ENCODE measurements around the gene RPLP2. TPM values are rescaled to one million over a fixed set of nuclear protein-coding genes. Genes with fewer than 3 reads are reported as not detected.
A peak's percentile ranks its signal among the peaks of the same experiment; 100 is the strongest.

Gene RPLP2
- polyA plus RNA-seq, 1 of the 3 experiments (the other 2 are of a cell fraction) = 799 TPM

DNA sequence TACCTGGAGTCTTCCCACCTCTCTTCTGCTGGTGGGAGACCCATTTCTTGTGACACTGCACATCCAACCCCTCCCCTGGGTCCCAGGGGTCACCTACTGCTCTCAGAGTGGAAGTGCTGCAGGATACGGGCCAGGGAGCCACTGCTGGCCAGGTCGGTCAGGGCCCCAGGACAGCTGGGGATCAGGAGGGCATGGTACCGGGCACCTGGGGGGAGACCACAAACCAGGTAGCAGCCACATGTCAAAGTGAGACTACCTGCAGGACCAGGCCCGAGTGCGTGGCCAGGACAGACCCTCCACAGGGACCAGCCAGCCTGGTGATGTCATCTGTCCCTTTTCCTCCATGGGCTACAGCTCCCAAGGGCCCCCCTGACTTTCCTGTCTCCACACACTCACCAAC lies 36.3 kb upstream of the RPLP2 start:
- CTCF ChIA-PET = interaction anchor here (1.0 to 1.1 kb wide), 3 partner anchors 9 to 45 kb away, joined by 3 to 4 read pairs (median 4); no protein-coding TSS in a partner anchor
- 100% methylated on average over 1 of the region's 5 CpGs for WGBS (ENCODE audit: low lambda C conversion rate)
- POLR2A ChIA-PET = interaction anchor here (1.3 kb wide), 1 partner anchor 15 kb away, joined by 3 read pairs; no protein-coding TSS in a partner anchor

DNA sequence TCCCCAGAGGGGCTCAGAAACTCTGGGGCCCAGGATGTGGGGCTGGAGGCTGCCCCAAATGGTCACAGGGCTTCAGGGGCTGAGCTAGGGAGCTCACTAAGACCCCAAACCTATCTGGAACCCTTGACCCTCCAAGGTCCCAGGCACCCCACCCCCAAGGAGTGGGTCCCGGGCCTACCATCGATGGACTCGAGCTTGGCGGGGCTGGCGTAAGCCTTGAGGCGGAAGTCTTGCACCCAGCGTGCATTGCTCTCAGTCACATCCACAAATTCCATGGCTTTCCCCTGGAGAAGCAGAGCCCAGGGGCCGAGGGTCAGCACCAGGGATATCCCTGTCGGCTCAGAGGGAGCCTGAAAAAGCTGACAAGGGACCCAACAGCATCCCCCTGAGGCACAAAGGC lies 35.9 kb upstream of the RPLP2 start:
- no peak for DNase-seq
- peaks cover 71% of the 10 kb centered on the region for H3K79me2 ChIP-seq (ENCODE audit: insufficient read depth)
- CTCF ChIA-PET = interaction anchor here (1.0 to 1.1 kb wide), 3 partner anchors 9 to 46 kb away, joined by 3 to 4 read pairs (median 4); no protein-coding TSS in a partner anchor
- TF ChIP-seq FOXM1 (IDR thresholded peaks at IDR 0.05; ENCODE audit: low read depth) = no peak
- TF ChIP-seq ELF1 (IDR thresholded peaks at IDR 0.05) = no peak
- TF ChIP-seq POLR2AphosphoS5 (IDR thresholded peaks at IDR 0.05; ENCODE audit: low read depth, low read length) = no peak
- H3K4me3 ChIP-seq (ENCODE audit: low read depth in 2 of 2, low read length in 1 of 2) = no peak overlapping the region
- no peak overlapping the region for H3K4me2 ChIP-seq
- peaks cover 44% of the 10 kb centered on the region for H4K20me1 ChIP-seq (ENCODE audit: insufficient read depth)
- peaks cover 11 to 19% of the 10 kb centered on the region in 2 experiments; a peak in 2 of 4 replicates for H3K4me1 ChIP-seq (ENCODE audit: control insufficient read depth in 1 of 2, insufficient read depth in 2 of 2, low read depth in 1 of 2, low read length in 1 of 2)
- WGBS (ENCODE audit: low lambda C conversion rate) = 80% methylated on average over 1 of the region's 9 CpGs
- H3K27ac ChIP-seq (ENCODE audit: low read depth in 2 of 2, low read length in 1 of 2) = no peak overlapping the region
- H3K9me2 ChIP-seq = no peaks in the 10 kb centered on the region
- peaks cover 0 to 47% of the 10 kb centered on the region in 2 experiments for H3K36me3 ChIP-seq (replicated peaks in 1 of 2; ENCODE audit: control insufficient read depth in 1 of 2, insufficient read depth in 2 of 2, low read length in 1 of 2)
- no peak overlapping the region for H2AFZ ChIP-seq (ENCODE audit: low read depth)
- H3F3A ChIP-seq (replicated peaks; ENCODE audit: insufficient read depth) = no peaks in the 10 kb centered on the region
- no peaks in the 10 kb centered on the region for H3K27me3 ChIP-seq (ENCODE audit: insufficient read depth)
- POLR2A ChIA-PET = interaction anchor here (1.3 kb wide), 1 partner anchor 16 kb away, joined by 3 read pairs; no protein-coding TSS in a partner anchor
- H3K9me3 ChIP-seq = no peaks in the 10 kb centered on the region
- no peak overlapping the region for H3K9ac ChIP-seq

More for the DNA sequence above, 36.3 kb upstream of the RPLP2 start:
- H3K9me2 ChIP-seq = no peaks in the 10 kb centered on the region
- no peaks in the 10 kb centered on the region for H3K9me3 ChIP-seq
- no peaks in the 10 kb centered on the region for H3F3A ChIP-seq (replicated peaks; ENCODE audit: insufficient read depth)
- no peak for TF ChIP-seq RXRA (IDR thresholded peaks at IDR 0.05; ENCODE audit: borderline replicate concordance, low read depth)
- TF ChIP-seq YY1 (IDR thresholded peaks at IDR 0.05; ENCODE audit: low read depth) = no peak
- H4K20me1 ChIP-seq (ENCODE audit: insufficient read depth) = peaks cover 44% of the 10 kb centered on the region
- H3K27me3 ChIP-seq (ENCODE audit: insufficient read depth) = no peaks in the 10 kb centered on the region
- H3K4me2 ChIP-seq = no peak overlapping the region
- H2AFZ ChIP-seq (ENCODE audit: low read depth) = no peak overlapping the region
- peaks cover 11 to 18% of the 10 kb centered on the region in 2 experiments; a peak in 2 of 4 replicates for H3K4me1 ChIP-seq (ENCODE audit: control insufficient read depth in 1 of 2, insufficient read depth in 2 of 2, low read depth in 1 of 2, low read length in 1 of 2)
- no peak overlapping the region for H3K4me3 ChIP-seq (ENCODE audit: low read depth in 2 of 2, low read length in 1 of 2)
- peaks cover 70% of the 10 kb centered on the region for H3K79me2 ChIP-seq (ENCODE audit: insufficient read depth)
- no peak for DNase-seq
- H3K27ac ChIP-seq (ENCODE audit: low read depth in 2 of 2, low read length in 1 of 2) = no peak overlapping the region; a peak in 1 of 4 replicates
- peaks cover 0 to 46% of the 10 kb centered on the region in 2 experiments for H3K36me3 ChIP-seq (replicated peaks in 1 of 2; ENCODE audit: control insufficient read depth in 1 of 2, insufficient read depth in 2 of 2, low read length in 1 of 2)
- H3K9ac ChIP-seq = no peak overlapping the region

DNA sequence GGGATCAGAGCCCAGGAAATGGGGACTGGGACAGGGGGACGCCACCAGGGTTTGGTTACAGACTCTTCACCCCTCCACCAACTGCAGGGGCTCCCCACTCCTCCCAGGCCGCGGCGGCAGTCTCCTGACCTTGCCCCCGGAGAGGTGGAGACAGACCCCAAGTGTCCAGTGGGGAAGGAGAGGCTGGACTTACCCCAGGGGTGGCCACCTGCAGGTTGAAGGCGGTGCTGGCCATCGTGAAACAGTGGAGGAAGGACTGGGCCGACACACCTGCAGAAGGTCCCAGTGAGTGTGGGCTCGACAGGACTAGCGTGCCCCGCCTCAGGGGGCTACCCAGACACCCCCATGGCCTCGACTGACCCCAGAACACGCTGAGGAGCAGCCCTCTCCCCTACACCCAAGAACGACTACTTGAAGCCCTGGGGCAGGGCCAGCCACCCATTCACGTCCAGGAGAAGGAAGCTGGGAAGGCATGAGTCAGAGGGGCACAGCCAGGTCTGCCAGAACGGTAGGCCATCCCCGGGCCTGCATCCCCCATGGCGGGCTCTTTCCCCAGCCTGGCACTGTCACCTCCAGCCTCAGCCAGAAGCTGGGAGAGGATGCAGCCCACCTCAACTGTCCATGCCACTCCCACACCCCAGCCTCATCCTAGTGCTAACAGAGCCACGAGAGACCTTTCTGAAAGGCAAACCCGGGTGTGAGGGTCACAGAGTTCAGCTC lies 34.7 kb upstream of the RPLP2 start:
- Histone ChIP-seq H4K20me1 (ENCODE audit: insufficient read depth) (peaks cover 44% of the 10 kb centered on the region), H3K4me1 (ENCODE audit: control insufficient read depth in 1 of 2, insufficient read depth in 2 of 2, low read depth in 1 of 2, low read length in 1 of 2) (peaks cover 11 to 19% of the 10 kb centered on the region in 2 experiments; a peak in 2 of 4 replicates), H3K27me3 (ENCODE audit: insufficient read depth) (no peaks in the 10 kb centered on the region), H3K9ac (0 out of 2 replicates have a peak overlapping the region, but pooled peaks have one; percentile 22), H3K9me2 (no peaks in the 10 kb centered on the region), H3K4me3 (ENCODE audit: low read depth in 2 of 2, low read length in 1 of 2) (no peak overlapping the region; a peak in 1 of 4 replicates), H3F3A (replicated peaks; ENCODE audit: insufficient read depth) (no peaks in the 10 kb centered on the region), H3K9me3 (no peaks in the 10 kb centered on the region), H2AFZ (ENCODE audit: low read depth) (no peak overlapping the region), H3K4me2 (peak overlapping the region; percentile 98), H3K36me3 (replicated peaks in 1 of 2; ENCODE audit: control insufficient read depth in 1 of 2, insufficient read depth in 2 of 2, low read length in 1 of 2) (peaks cover 0 to 46% of the 10 kb centered on the region in 2 experiments), H3K79me2 (ENCODE audit: insufficient read depth) (peaks cover 79% of the 10 kb centered on the region), H3K27ac (ENCODE audit: low read depth in 2 of 2, low read length in 1 of 2) (no peak overlapping the region; a peak in 1 of 4 replicates)
- 86% methylated on average over 9 of the region's 20 CpGs for WGBS (ENCODE audit: low lambda C conversion rate)
- DNase-seq = no peak
- CTCF ChIA-PET = interaction anchor here (1.1 to 3.1 kb wide), 5 partner anchors 11 to 52 kb away, joined by 4 to 31 read pairs (median 4); partner anchors contain the start of gene SLC25A22
- POLR2A ChIA-PET = interaction anchor here (2.8 kb wide), 1 partner anchor 15 kb away, joined by 18 read pairs; the partner anchor contains the start of gene CEND1
- TF ChIP-seq RCOR1 (IDR thresholded peaks at IDR 0.05; ENCODE audit: low read length) (no peak), GABPA (IDR thresholded peaks at IDR 0.05; ENCODE audit: low read depth) (no peak), NFIC (IDR thresholded peaks at IDR 0.05; ENCODE audit: borderline replicate concordance) (no peak), SIN3A (IDR thresholded peaks at IDR 0.05; ENCODE audit: borderline replicate concordance, low read depth, low read length) (no peak), YY1 (IDR thresholded peaks at IDR 0.05; ENCODE audit: low read depth) (no peak), GATA2 (CRISPR knock-in tag; IDR thresholded peaks at IDR 0.05) (no peak), ELF1 (IDR thresholded peaks at IDR 0.05) (no peak), RXRA (IDR thresholded peaks at IDR 0.05; ENCODE audit: borderline replicate concordance, low read depth) (no peak)
- TF ChIP-seq, protein P1, sequence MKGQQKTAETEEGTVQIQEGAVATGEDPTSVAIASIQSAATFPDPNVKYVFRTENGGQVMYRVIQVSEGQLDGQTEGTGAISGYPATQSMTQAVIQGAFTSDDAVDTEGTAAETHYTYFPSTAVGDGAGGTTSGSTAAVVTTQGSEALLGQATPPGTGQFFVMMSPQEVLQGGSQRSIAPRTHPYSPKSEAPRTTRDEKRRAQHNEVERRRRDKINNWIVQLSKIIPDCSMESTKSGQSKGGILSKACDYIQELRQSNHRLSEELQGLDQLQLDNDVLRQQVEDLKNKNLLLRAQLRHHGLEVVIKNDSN (IDR thresholded peaks at IDR 0.05; ENCODE audit: borderline replicate concordance, low read depth) = no peak
- TF ChIP-seq, protein P2, sequence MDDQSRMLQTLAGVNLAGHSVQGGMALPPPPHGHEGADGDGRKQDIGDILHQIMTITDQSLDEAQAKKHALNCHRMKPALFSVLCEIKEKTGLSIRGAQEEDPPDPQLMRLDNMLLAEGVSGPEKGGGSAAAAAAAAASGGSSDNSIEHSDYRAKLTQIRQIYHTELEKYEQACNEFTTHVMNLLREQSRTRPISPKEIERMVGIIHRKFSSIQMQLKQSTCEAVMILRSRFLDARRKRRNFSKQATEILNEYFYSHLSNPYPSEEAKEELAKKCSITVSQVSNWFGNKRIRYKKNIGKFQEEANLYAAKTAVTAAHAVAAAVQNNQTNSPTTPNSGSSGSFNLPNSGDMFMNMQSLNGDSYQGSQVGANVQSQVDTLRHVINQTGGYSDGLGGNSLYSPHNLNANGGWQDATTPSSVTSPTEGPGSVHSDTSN (IDR thresholded peaks at IDR 0.05) = no peak
- TF ChIP-seq, protein P3, sequence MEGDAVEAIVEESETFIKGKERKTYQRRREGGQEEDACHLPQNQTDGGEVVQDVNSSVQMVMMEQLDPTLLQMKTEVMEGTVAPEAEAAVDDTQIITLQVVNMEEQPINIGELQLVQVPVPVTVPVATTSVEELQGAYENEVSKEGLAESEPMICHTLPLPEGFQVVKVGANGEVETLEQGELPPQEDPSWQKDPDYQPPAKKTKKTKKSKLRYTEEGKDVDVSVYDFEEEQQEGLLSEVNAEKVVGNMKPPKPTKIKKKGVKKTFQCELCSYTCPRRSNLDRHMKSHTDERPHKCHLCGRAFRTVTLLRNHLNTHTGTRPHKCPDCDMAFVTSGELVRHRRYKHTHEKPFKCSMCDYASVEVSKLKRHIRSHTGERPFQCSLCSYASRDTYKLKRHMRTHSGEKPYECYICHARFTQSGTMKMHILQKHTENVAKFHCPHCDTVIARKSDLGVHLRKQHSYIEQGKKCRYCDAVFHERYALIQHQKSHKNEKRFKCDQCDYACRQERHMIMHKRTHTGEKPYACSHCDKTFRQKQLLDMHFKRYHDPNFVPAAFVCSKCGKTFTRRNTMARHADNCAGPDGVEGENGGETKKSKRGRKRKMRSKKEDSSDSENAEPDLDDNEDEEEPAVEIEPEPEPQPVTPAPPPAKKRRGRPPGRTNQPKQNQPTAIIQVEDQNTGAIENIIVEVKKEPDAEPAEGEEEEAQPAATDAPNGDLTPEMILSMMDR (IDR thresholded peaks at IDR 0.05) = no peak
- TF ChIP-seq, protein P4, sequence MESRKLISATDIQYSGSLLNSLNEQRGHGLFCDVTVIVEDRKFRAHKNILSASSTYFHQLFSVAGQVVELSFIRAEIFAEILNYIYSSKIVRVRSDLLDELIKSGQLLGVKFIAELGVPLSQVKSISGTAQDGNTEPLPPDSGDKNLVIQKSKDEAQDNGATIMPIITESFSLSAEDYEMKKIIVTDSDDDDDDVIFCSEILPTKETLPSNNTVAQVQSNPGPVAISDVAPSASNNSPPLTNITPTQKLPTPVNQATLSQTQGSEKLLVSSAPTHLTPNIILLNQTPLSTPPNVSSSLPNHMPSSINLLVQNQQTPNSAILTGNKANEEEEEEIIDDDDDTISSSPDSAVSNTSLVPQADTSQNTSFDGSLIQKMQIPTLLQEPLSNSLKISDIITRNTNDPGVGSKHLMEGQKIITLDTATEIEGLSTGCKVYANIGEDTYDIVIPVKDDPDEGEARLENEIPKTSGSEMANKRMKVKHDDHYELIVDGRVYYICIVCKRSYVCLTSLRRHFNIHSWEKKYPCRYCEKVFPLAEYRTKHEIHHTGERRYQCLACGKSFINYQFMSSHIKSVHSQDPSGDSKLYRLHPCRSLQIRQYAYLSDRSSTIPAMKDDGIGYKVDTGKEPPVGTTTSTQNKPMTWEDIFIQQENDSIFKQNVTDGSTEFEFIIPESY (IDR thresholded peaks at IDR 0.05; ENCODE audit: borderline replicate concordance, low read depth) = no peak
